Adrenal gland (tissue), 12 donors: Measurements from ENCODE around the gene SMIM7. TPM values are rescaled to one million over a fixed set of nuclear protein-coding genes. Genes with fewer than 3 reads are reported as not detected.
"Not testable (repeated sequence)": the region's sequence is repeated elsewhere in the genome, so short reads cannot be mapped to it uniquely, and the experiment has no call there.

Experiments
- DNase-seq, 7 donors: peaks; one replicate each; pipeline ENCODE4 v3.0.0-alpha.2; 2019 to 2020
- H3K27ac ChIP-seq, 5 donors: fragments of 200-600 bp; sonication (generic) in 4 of 5; 1 replicate in 3 of 5; 2 replicates in 2 of 5; pipeline versions ENCODE4 v1.5.1 to v1.8.0; 2016 to 2020; ENCODE audit warnings: mild to moderate bottlenecking in 1 of 5
- H3K27me3 ChIP-seq: fragments of 200-600 bp; 2 replicates; pipeline ENCODE4 v1.8.0; 2021
- H3K36me3 ChIP-seq, 2 donors: fragments of 200-600 bp; replicated peaks in 1 of 2; 1 replicate in 1 of 2; 2 replicates in 1 of 2; pipeline versions ENCODE4 v1.5.1 to v1.8.0; 2018 to 2022
- H3K4me1 ChIP-seq, 2 donors: fragments of 200-600 bp; replicated peaks in 1 of 2; 1 replicate in 1 of 2; 2 replicates in 1 of 2; pipeline versions ENCODE4 v1.5.1 to v1.8.0; 2018 to 2021
- H3K4me3 ChIP-seq, 4 donors: fragments of 200-600 bp; sonication (generic) in 3 of 4; one replicate each; pipeline ENCODE4 v1.5.1; 2016 to 2018
- H3K9me3 ChIP-seq, 3 donors: fragments of 200-600 bp; sonication (generic) in 1 of 3; replicated peaks in 1 of 3; 1 replicate in 2 of 3; 2 replicates in 1 of 3; pipeline versions ENCODE4 v1.5.1 to v1.8.0; 2016 to 2021
- POLR2A ChIP-seq, 2 donors: fragments of 450-650 bp; IDR thresholded peaks; one replicate each; pipeline ENCODE4 v1.6.1; 2017; ENCODE audit warnings: antibody characterized with exemption in 2 of 2, mild to moderate bottlenecking in 2 of 2, moderate library complexity in 1 of 2
- WGBS, 4 donors: extraction: QIAGEN DNeasy Blood & Tissue Kit in 2 of 4; methylation state at CpG; one replicate each; pipeline versions ENCODE4 v1.1.5 to v1.1.7; 2013 to 2017; 5-methylcytosine and 5-hydroxymethylcytosine counted together
- intact Hi-C, 2 donors: fragments of 100-400 bp; cut with DNase I; formaldehyde crosslinking; loops; one replicate each; pipeline versions ENCODE4 v1.14.1 to v1.15.0; 2022 to 2023
- polyA plus RNA-seq, 3 donors: library from polyadenylated mRNA; stranded (reverse); fragments of 200-250 nt in 2 of 3; fragments of 350-450 nt in 1 of 3; fragmentation: Illumina TruSeq in 1 of 3; extraction: RNeasy Lipid Tissue Mini Kit (QIAGEN cat#74804) in 1 of 3; gene quantifications; one replicate each; pipeline ENCODE4 v1.2.3, GENCODE V29; 2013 to 2014
- total RNA-seq, 9 donors: library from RNA; depleted of rRNA in 4 of 9; stranded (reverse); fragments of >200 nt in 4 of 9; fragments of 120-200 nt in 1 of 9; fragmentation: NEBNext Ultra II Directional in 1 of 9; extraction: Animal tissue kit (Norgen Biotek cat#: 25700) in 1 of 9; gene quantifications; one replicate each; pipeline versions ENCODE4 v1.1.0 to v1.2.4, GENCODE V29; 2013 to 2023
- TF ChIP-seq, protein P1 (sequence below), 6 experiments: fragments of 450-650 bp in 4 of 6; fragments of 200-600 bp in 2 of 6; sonication (generic) in 1 of 6; IDR thresholded peaks; 1 replicate in 5 of 6; 2 replicates in 1 of 6; pipeline versions ENCODE4 v1.5.1 to v1.8.0; 2016 to 2021; ENCODE audit warnings: antibody characterized with exemption in 6 of 6, mild to moderate bottlenecking in 2 of 6, moderate library complexity in 1 of 6
- donor health status: healthy with polysubstance abuse.
- donor health status: Bipolar disorder and iron deficiency.
- donor health status: DM: yes; HTN: yes; CAD: no.
- donor health status: DM: no; HTN: no; CAD: no.
- donor health status: DM: no; HTN: no; CAD: no.
- donor health status: DM: yes; HTN: yes; CAD: no.

SMIM7 gene
- total and polyA plus RNA-seq, 12 donors: 76.0 to 136 (median 90.6) TPM

DNA sequence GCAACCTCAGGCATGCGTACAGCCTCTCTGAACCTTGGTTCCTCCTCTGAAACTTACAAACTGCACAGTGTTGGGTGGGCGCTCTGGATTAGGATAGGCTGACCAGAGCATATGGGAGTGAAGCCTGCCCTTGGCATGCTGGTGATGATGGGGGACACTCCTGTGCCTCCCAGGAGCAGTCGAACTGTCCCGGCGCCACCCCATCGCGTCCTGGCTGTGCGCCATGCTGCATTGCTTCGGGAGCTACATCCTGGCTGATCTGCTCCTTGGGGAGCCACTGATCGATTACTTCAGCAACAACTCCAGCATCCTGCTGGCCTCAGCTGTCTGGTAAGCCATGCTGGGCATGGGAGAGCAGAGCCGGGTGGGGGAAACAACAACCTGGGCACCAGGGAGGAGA lies 19.9 kb upstream of the SMIM7 start:
- no peak for DNase-seq
- TF ChIP-seq, protein P1, sequence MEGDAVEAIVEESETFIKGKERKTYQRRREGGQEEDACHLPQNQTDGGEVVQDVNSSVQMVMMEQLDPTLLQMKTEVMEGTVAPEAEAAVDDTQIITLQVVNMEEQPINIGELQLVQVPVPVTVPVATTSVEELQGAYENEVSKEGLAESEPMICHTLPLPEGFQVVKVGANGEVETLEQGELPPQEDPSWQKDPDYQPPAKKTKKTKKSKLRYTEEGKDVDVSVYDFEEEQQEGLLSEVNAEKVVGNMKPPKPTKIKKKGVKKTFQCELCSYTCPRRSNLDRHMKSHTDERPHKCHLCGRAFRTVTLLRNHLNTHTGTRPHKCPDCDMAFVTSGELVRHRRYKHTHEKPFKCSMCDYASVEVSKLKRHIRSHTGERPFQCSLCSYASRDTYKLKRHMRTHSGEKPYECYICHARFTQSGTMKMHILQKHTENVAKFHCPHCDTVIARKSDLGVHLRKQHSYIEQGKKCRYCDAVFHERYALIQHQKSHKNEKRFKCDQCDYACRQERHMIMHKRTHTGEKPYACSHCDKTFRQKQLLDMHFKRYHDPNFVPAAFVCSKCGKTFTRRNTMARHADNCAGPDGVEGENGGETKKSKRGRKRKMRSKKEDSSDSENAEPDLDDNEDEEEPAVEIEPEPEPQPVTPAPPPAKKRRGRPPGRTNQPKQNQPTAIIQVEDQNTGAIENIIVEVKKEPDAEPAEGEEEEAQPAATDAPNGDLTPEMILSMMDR (IDR thresholded peaks at IDR 0.05): no peak
- no peak for TF ChIP-seq POLR2A (IDR thresholded peaks at IDR 0.05)
- peaks cover 0 to 7% of the 10 kb centered on the region in 2 donors for H3K36me3 ChIP-seq
- WGBS, 4 donors: 95 to 100% (median 98%) methylated on average over 4 to 11 of the region's 11 CpGs
- H3K4me1 ChIP-seq: no peaks in the 10 kb centered on the region
- H3K27me3 ChIP-seq: no peaks in the 10 kb centered on the region
- no peak overlapping the region for H3K27ac ChIP-seq
- no peak overlapping the region for H3K4me3 ChIP-seq
- intact Hi-C loops: no loop called here
- H3K9me3 ChIP-seq: peaks cover 0 to 4% (median 0%) of the 10 kb centered on the region in 3 donors

DNA sequence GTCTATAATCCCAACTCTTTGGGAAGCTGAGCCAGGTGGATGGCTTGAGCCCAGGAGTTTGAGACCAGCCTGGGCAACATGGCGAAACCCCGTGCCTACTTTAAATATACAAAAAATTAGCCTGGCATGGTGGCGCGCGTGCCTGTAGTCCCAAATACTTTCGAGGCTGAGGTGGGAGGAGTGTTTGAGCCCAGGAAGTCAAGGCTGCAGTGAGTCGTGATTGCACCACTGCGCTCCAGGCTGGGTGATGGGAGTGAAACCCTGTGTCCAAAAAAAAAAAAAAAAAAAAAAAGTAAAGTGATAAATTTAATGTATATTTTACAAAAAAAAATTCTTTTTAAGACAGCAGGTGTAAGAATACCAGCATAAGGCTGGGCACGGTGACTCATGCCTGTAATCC lies 18.6 kb upstream of the SMIM7 start:
- 79 to 87% (median 86%) methylated on average over 9 of the region's 9 CpGs for WGBS, 4 donors
- no peak for TF ChIP-seq POLR2A (IDR thresholded peaks at IDR 0.05)
- TF ChIP-seq, protein P1 (IDR thresholded peaks at IDR 0.05): no peak

DNA sequence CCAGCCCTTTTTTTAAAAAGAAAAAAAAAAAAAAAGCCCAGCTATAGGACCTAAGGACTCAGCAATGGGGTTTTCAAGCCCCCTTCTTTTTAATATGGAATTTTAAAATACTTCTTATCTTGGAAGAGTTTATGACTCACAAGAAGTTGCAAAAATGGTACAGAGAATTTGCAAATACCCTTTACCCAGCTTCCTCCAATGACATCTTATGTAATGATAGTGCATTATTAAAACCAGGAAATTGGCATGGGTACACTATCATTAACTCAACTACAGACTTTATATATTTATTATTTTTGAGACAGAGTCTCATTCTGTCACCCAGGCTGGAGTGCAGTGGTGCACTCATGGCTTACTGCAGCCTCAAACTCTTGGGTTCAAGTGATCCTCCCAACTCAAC lies 17.1 kb upstream of the SMIM7 start:
- no peak for TF ChIP-seq POLR2A (IDR thresholded peaks at IDR 0.05)
- TF ChIP-seq, protein P1 (IDR thresholded peaks at IDR 0.05): no peak
- Histone ChIP-seq H3K9me3 (peaks cover 0 to 4% (median 0%) of the 10 kb centered on the region in 3 donors), H3K27me3 (no peaks in the 10 kb centered on the region)

More for the DNA sequence above, 18.6 kb upstream of the SMIM7 start:
- DNase-seq: no peak
- intact Hi-C loops: no loop called here
- H3K4me1 ChIP-seq: no peaks in the 10 kb centered on the region
- H3K27me3 ChIP-seq: no peaks in the 10 kb centered on the region
- H3K27ac ChIP-seq: no peak overlapping the region
- H3K9me3 ChIP-seq: peaks cover 0 to 4% (median 0%) of the 10 kb centered on the region in 3 donors
- no peak overlapping the region for H3K4me3 ChIP-seq
- peaks cover 0 to 7% of the 10 kb centered on the region in 2 donors for H3K36me3 ChIP-seq

DNA sequence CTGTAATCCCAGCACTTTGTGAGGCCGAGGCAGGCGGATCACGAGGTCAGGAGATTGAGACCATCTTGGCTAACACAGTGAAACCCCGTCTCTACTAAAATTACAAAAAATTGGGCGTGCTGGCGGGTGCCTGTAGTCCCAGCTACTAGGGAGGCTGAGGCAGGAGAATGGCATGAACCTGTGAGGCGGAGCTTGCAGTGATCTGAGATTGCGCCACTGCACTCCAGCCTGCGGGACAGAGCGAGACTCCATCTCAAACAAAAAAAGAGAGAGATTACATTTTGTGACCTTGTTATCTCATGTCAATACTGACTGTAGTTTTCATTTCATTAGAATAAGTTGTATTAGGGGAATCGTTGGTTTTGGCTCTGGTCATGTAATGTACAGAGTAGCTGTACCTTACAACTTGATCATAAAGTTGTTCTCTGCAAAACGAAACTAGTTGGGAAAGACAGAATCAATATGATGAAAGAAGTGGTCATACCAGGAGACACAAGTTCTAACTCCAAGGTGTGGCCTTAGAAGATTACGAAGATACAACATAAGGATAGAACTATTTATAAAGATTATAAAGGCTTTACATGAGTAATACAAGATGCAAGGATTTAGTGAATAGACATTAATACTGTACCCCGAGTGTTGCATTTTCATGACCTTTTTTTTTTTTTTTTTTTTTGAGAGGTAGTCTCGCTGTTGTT lies 16.3 kb upstream of the SMIM7 start:
- intact Hi-C loops: no loop called here
- TF ChIP-seq POLR2A (IDR thresholded peaks at IDR 0.05): no peak
- TF ChIP-seq, protein P1 (IDR thresholded peaks at IDR 0.05): no peak
- no peaks in the 10 kb centered on the region for H3K27me3 ChIP-seq
- no peak for DNase-seq
- no peak overlapping the region for H3K27ac ChIP-seq
- H3K9me3 ChIP-seq: peaks cover 0 to 3% (median 0%) of the 10 kb centered on the region in 3 donors
- H3K36me3 ChIP-seq: peaks cover 0 to 7% of the 10 kb centered on the region in 2 donors
- H3K4me3 ChIP-seq: no peak overlapping the region
- no peaks in the 10 kb centered on the region for H3K4me1 ChIP-seq
- 88 to 91% (median 90%) methylated on average over 15 of the region's 15 CpGs for WGBS, 4 donors

More for the DNA sequence above, 17.1 kb upstream of the SMIM7 start:
- no peak overlapping the region for H3K4me3 ChIP-seq
- H3K4me1 ChIP-seq: no peaks in the 10 kb centered on the region
- H3K36me3 ChIP-seq: peaks cover 0 to 7% of the 10 kb centered on the region in 2 donors
- DNase-seq: no peak
- intact Hi-C loops: no loop called here
- no peak overlapping the region for H3K27ac ChIP-seq

DNA sequence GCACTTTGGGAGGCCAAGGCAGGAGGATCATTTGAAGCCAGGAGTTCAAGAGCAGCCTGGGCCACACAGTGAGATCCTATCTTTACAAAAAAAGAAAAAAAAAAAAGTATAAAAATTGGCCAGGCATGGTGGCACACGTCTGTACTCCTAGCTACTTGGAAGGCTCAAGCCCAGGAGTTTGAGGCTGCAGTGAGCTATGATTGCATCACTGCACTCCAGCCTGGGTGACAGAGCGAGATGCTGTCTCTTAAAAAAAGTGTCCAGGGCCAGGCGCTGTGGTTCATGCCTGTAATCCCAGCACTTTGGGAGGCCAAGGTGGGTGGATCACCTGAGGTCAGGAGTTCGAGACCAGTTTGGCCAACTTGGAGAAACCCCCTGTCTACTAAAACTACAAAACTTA lies 13.9 kb upstream of the SMIM7 start:
- WGBS, 4 donors: 81 to 94% (median 90%) methylated on average over 4 of the region's 4 CpGs
- intact Hi-C loops, H3K4me1 ChIP-seq, H3K27me3 ChIP-seq, H3K9me3 ChIP-seq, DNase-seq, H3K36me3 ChIP-seq, H3K4me3 ChIP-seq, H3K27ac ChIP-seq: not testable (repeated sequence)
